HEK293 (cell line): ENCODE data around the gene UTP18.

Experiments
- CTCF ChIP-seq: fragments of 450-650 bp; formaldehyde crosslinking; IDR thresholded peaks from 2 replicates; pipeline ENCODE4 v1.5.1; 2016; ENCODE audit warnings: missing biosample characterization, missing genetic modification characterization
- ZNF280C ChIP-seq: fragments of 450-650 bp; formaldehyde crosslinking; IDR thresholded peaks from 2 replicates; pipeline ENCODE4 v1.5.1; 2016; ENCODE audit warnings: missing biosample characterization, missing genetic modification characterization
- ZNF302 ChIP-seq: fragments of 450-650 bp; formaldehyde crosslinking; IDR thresholded peaks from 2 replicates; pipeline ENCODE4 v1.5.1; 2016; ENCODE audit warnings: missing biosample characterization, missing genetic modification characterization, low read depth

DNA sequence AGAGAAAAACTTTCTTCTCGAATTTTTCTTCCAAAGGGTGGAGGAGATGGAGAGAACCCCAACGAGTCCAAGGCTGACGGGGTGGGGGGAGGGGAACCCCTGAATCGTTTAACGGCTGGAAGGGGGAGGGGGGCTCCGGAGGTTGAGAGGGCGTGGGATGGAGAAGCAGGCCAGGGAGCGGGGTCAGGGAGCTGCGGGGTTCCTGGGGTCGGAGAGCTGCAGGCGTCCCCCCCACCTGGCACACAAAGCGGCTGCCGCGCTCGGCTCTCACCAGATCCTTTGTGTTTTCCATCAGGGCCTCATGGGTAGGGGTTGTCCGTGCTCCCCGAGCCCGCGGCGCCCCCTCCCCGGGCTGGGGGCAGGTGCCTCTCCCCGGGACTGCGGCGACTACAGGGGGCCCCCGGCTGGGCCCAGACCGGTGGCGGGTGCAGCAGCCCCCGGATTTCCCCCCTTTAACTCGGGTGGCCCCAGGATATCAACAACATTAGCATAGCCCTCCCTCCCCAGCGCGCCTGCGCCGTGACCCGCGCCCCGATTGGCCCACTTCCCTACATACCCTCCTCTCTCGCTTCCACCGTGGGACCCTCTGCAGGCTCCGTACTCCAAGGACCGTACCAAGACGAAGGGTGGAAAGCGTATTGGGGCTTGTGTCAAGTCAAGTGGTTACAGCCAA is 646 bp upstream of the UTP18 start, which contains the start of gene MBTD1:
- TF ChIP-seq CTCF (tag by site-specific recombination) (no peak), ZNF280C (tag by site-specific recombination) (no peak), ZNF302 (no peak)
